HPDE6-E6E7 (cell line): ENCODE results near the gene NAA50.

Experiments
- DNase-seq: peaks from one replicate; pipeline ENCODE4 v3.0.0; 2011; ENCODE audit warnings: missing footprints; ENCODE audit errors: extremely low spot score

The NAA50 gene

DNA sequence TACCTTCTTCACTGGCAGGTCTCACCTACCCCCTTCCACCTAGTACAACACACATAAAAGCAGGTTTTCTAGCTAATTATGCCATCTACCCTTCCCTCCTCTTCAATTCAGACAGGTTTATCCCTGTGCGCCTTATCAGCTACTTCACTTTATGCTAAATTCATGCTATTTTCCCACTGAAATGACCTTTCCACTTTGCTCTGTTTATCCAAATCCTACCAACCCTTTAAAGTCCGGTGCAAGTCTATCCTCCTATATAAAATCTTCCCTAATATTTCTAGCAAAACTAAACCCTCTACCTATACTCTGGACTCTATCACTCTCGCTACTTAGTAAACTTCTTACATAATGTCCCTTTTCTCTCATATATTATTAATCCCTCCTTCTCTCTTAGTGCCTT lies 55.6 kb downstream of the NAA50 start:
- no peak for DNase-seq

DNA sequence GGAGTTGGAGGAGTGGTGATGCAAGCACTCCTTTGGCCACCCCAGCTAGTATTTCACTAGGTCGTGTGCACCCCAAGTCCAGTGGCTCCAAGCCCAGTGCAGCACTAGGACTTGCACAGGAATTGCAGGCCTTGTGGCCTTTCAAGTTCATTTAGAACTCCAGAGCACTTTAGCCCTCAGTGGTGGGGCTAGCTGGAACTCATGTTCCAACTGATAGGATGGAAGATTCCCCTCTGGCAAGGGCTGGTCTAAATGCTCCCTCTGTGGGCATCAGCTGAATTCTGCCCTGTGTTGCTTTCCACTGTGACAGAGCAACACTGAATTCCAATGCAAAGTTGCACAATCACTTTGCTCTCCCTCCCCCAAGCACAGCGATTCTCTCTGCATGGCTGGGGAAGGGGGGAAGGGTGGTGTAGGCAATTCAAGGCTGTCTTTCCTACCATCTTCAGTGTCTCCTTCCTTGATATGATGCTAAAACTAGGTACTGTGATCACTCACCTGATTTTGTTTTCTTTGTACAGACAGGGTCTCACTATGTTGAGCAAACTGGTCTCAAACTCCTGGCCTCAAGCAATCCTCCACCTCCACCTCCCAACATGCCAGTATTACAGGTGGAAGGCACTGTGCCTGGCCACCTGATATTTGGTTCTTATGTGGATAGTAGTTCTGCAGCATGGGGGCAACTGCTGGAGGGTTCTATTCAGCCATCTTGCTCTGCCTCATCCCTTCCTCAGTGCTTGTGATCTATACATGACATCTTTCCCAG lies 59.9 kb downstream of the NAA50 start:
- no peak for DNase-seq

DNA sequence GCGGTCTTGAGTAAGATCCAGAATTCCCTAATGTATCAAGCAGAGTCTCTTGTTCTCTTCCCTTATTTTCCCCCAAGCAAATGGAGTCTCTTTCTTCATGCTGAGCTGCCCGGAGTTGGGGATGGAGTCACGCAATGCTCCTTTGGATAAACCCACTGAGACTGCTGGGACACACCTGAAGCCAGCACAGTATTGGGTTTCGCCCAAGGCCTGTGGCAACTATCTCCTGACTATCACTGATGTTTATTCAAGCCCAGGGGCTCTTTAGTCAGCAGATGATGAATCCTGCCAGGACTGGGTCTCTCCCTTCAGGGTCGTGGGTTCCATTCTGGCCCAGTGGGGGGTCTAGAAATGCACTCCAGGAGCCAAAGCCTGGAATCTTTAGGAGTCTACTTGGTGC lies 60.9 kb downstream of the NAA50 start:
- no peak for DNase-seq

DNA sequence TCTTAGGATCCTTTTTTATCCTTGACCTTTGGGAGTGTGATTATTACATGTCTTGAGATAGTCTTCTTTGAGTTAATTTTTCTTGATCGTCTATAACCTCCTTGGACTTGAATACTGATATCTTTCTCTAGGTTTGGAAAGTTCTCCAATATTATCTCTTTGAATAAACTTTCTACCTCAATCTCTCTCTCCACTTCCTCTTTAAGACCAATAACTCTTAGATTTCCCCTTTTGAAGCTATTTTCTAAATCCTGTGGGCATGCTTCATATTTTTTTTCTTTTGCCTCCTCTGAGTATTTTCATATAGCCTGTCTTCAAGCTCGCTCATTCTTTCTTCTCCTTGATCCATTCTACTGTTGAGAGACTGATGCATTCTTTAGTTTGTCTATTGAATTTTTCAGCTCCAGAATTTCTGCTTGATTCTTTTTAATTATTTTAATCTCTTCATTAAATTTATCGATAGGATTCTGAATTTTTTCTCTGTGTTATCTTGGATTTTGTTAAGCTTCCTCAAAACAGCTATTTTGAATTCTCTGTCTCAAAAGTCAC lies 61.7 kb downstream of the NAA50 start:
- no peak for DNase-seq

DNA sequence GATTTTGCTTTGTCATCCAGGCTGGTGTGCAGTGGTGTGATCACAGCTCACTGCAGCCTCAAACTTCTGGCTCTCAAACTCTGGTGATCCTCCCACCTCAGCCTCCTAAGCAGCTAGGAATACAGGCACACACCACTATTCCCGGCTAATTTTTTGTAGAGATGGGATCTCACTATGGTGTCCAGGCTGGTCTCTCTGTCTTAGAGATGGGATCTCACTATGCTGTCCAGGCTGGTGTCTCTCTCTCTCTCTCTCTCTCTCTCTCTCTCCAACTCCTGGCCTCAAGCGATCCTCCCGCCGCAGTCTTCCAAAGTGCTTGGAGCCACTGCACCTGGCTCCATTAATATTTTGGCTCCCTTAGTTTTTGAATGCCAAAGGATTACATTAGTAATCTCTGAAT lies 67.3 kb downstream of the NAA50 start:
- no peak for DNase-seq

DNA sequence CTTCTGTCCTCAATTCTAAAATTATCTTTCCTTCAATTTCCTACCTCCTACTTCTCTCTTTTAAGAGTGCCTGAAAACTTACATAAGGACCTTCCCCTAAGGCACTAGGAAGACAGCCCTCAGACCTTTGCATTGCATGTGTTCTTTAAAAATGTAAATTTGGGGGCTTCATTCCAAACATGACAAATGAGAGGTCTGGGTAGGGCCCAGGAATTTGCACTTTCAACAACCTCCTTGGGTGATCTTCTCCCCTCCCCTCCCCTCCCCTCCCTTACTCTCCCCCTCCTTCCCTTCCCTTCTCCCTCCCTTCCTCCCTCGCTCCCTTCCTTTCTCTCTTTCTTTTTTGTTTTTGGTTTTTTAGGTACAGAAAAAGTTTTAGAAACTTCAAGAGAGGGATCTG lies 68.3 kb downstream of the NAA50 start:
- no peak for DNase-seq

DNA sequence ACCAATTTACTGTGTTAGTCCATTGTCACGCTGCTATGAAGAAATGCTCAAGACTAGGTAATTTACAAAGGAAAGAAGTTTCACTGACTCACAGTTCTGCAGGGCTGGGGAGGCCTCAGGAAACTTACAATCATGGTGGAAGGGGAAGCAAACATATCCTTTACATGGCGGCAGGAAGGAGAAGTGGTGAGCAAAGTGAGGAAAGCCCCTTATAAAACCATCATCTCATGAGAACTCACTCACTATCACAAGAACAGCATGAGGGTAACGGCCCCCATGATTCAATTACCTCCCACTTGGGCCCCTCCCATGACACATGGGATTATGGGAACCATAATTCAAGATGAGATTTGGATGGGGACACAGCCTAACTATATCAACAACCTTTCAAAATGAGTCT lies 69.8 kb downstream of the NAA50 start:
- DNase-seq: no peak

DNA sequence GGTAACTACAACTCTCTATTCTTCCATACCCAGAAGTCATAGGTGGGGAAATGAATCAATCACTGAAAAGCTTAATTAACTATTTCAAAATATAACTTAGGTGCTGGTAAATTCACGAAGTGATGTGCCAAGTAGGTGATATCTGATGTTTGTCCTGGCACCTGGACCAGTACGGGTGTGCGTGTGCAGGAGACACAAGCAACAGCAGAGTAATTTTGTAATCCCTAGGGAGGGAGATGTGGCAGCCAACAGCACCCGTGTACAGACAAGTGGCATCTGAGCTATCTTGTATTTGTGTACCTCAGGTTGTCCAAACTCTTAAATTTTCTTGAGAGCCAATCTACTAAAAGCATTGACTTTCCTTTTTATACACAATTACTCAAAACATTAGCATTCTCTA lies 72.5 kb downstream of the NAA50 start:
- no peak for DNase-seq

DNA sequence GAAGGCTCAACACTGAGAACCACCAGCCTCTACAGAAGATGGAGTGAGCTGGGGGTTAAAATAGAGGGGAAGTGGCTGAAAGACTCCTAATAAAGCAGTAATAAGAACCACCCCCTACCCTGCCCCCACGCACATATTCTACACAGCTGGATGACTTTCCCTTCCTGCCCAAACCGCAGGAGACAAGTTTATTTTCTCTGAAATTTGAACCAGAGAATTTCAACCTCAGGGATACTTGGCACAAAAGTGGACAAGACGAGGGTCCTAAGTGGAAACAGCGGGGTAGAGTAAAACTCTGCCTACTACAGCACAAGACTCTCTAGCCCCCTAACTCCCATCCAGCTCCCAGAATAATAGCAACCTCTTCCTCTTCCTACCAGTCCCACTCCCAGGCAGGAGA lies 78.0 kb downstream of the NAA50 start:
- DNase-seq: no peak
